Measurements from ENCODE around the gene MIPEP.
A peak's percentile ranks its signal among the peaks of the same experiment; 100 is the strongest.

MIPEP gene

DNA sequence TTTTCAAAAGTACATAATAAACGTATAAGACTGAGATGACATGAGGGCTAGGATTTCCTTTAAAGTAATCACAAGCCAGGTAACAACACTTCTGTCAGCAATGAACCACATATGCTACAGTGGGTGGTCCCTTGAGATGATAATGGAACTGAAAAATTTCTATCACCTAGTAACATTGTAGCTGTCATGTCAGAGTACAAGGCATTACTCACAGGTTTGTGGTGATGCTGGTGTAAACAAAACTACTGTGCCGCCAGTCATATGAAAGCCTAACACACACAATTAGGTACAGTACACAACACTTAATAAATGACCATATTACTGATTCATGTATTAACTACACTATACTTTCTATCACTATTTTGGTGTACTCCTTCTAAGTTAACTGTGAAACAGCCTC is 36.8 kb downstream of the MIPEP start:
- no peak for DNase-seq (ENCODE audit: low read depth)

DNA sequence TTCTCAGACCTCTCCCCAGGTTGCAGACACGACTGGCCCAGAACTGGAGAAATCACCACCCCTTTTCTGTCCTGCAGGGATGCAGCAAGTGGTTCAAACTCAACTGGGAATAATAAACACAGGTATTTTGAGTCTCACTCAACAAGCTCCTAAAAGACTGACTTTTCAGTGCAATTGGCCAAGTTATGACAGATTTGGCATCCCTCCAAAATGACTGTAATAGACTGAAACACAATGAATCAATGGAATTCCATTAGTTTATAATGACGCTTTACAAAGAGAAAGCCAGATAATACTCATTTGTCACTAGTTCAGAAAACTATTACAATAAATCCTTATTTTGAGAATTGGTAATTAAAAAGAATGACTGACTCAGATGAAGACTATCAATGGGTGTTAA is 38.1 kb downstream of the MIPEP start:
- DNase-seq (ENCODE audit: low read depth), result peak; percentile 34

DNA sequence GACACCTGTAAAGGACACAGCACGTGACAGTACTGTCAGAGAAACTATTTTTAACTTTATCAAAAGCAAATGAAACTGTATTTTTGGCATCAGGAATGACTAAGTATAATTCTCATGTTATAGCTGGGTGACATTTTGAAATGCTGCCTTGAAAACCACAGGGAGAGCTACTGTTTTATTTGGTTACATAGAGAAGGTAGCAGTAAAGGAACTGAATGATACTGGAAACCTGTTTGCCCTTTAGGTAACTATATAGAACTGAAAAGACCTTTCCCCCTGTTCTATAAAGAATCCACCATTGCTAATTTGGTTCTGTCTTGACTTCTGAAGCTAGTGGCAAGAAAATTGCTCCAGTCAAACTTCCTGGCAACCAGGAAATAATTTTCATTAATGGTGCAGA is 39.1 kb downstream of the MIPEP start:
- DNase-seq (ENCODE audit: low read depth), result no peak

DNA sequence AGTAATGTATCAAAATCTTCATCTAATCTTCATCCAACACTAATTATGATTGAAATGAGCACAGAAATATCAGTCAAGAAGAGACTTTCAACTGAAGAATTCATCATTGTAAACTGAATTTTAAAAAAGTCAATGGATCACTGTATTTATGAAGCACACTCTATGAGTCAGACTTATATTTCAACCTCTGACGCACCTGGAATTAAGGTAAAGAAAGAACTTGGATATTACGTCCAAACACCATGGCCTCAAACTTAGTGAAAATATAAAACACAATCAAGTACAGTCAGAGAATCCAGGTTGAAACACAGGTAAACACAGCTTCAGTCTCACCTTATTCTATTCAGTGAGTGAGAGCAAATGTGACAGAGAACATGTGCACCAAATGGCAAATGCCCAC is 39.5 kb downstream of the MIPEP start:
- DNase-seq (ENCODE audit: low read depth), result no peak

DNA sequence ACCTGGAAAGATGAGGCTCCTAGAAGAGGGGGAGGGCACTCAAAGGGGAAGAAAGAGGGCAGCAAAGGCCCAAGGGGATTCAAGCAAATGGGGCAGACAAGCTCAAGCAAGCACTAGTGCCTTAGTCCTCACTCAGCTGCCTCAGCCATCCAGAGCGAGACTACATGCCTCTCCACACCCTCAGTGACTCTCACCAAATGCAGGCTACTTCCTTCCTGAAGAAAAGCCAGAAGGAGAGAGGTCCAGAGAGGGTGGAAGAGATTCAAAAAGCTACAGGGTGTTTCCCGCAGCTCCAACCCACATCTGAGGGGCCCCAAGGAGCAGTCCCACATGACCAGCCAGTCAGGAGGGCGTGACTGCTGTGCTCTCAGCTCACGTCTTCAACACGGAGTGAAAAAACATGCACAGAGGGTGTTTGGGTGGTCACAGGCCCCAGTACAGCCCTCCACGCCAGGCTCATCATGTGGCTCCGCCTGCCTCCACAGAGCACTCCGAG is 40.5 kb downstream of the MIPEP start:
- DNase-seq (ENCODE audit: low read depth), result no peak

DNA sequence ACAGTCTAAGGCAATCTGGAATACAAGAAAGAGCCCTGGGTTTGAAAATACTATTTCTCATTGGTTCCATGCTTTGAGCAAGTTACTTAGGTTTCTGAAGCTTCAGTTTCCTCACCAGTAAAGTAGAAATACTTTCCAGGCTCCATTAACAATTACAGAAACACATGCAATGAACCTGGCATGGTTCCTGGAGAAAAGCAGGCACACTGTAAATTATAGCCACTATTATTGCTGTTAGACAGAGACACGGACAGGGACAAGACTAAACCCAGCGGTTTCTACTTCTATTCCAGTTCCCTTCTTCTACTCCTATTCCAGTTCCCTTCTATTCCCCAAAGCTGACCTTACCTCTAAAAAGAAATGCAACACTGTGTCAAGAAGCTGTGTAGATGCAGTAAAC is 41.2 kb downstream of the MIPEP start:
- DNase-seq (ENCODE audit: low read depth), result no peak

DNA sequence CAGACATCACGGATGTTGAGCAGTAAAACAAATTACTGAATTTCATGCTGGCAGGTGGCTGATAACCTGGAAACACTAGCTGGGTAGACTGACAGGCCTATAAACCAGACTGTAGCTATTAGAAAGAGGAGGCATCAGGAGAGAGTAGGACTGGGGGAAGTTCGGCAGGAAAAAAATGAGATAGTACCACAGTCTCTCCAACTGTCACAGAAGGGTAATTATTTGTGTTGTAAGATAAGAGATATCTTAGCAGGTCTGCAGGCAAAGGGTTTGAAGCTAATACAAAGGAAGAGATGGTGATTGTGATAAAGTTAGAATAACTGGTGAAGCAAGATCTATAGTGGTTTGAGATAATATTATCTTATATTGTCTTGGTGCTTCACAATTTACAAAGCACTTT is 41.7 kb downstream of the MIPEP start:
- DNase-seq (ENCODE audit: low read depth), result no peak

DNA sequence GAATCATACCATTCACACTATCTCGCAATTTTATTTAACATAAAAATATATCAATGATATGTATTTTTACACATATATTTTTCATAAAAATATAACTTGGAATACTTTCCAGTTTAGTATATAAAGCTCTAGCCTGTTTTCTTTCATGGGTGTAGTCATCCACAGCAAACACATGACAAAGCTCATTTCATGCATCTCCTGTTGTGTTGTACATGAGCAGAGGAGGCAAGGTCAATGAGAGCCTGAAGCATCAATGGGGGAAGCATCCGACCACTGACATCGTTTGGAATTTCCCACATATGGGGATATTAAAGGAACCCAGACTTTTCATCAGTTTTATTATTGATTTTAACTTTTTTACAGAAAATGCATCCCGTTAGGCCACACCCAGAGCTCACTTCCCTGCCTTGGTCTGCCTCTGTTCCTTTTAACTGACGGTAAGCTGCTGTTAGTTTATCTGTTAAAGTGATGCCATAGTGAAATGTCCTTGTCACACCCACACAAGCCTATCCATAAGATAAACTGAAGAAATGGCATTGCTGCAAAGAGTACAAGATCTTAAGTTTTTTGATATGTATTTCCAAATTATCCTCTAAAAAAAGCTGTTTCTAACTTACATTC is 44.0 kb downstream of the MIPEP start:
- no peak for DNase-seq (ENCODE audit: low read depth)

DNA sequence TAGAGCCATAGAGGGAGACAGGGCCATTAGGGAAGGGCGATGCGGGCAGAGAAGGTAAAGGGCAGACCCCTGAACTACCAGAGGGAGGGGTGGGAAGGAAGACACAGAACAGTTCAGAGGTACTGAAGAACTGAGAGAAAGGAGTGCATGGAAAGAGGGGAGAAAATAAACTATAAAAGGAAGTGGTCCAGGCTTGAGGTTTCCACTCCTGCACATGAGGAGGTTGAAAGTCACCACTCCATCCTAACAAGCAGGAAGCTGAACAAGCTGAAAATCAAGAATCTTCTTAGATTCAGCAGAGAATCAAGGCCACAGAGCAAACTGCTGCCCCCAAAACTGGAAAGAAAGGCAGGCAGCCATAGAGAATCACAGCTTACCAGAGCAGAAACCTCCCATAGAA is 45.1 kb downstream of the MIPEP start:
- no peak for DNase-seq (ENCODE audit: low read depth)

DNA sequence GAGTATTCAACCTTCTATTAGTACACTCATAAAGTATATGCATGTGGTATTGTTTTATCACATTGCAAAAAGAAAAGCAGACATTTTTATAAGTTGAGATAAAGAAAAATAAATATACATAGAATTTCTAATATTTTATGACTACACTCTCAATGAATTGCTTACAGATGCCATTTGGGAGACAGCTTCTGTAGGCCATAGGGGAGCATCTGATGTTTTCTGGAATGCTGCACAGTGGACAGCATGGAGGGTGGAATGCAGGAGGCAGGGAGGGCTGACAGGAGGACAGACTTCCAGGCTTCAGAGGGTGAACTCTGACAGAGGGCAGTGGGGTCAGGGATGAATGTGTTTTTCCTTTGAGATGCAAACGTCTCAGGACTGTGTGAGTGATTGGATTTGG is 45.8 kb downstream of the MIPEP start:
- no peak for DNase-seq (ENCODE audit: low read depth)

DNA sequence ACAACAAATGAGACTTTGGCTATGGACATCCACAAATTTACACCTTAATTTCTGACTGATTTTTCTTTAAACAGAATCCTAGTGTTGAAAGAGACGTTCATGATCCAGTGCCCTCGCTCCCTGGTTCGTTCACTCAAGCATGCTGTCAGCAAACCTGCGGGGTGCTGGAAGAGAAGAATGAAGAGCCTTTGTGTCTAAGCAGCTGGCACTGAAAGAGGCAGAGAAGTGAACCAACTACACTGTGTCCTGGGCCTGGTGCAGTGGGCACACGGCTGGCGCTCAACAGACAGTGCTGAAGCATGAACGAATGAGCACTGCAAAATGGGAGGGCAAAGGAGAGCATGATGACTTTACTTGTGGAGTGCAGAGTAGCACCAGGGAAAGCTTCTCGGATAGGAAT is 46.8 kb downstream of the MIPEP start:
- no peak for DNase-seq (ENCODE audit: low read depth)

DNA sequence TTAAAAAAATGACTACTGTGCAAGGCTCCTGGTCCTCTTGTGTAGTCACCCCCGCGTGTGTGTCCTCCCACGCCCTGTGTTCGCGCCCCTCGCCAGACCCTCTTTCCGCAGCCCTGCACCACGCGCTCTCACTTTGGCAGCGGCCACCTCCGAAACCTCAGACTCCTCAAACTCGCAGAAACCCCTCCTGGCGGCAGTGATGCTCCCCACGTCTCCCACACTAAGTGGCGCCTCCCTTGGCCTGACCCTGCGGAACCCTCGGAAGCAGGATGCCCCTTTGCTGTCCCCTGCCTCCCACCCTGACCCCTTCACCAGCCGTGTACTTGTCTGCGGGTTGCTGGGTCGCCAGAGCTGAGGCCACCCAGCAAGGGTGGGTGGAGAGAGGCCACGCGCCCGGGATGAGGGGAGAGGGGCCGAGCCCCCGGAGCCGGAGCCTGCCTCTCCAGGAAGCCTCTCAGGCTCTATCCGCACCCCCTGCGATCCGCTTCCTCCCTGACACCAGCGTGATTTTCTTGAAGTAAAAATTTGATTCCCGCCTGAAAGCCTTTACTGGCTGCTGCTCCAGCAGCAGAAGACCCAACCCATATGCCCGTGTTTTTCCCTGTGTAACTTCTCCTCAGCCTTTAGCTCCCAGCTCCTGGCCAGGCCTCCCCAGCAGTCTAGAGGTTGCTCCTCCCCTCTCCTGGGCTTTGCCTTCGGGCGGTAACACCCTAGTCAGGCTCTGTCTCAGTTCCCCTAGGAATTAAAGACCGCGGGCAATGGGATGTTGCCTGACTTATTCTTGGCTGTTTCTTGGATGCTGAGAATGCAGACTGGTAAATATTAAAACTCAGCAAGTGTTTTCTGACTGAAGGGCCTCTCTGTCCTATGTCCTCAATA is 55.2 kb downstream of the MIPEP start:
- DNase-seq (ENCODE audit: low read depth), result no peak

DNA sequence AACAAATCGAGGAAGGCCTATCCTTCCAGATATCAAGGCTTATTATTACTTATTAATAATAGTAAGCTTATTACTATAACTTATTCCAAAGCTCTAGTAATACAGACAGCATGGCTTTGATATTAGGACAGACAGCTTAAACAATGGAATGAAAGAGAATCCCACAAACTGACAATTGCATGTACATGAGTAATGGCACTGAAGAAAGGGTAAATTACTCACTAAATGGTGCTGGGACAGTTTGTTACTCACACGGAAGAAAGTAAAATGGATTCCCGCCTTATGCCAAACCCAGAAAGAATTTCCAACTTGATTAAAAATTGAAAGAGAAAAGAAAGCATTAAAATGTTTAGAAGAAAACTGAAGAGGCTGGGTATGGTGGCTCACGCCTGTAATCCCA is 60.3 kb downstream of the MIPEP start:
- no peak for DNase-seq (ENCODE audit: low read depth)

DNA sequence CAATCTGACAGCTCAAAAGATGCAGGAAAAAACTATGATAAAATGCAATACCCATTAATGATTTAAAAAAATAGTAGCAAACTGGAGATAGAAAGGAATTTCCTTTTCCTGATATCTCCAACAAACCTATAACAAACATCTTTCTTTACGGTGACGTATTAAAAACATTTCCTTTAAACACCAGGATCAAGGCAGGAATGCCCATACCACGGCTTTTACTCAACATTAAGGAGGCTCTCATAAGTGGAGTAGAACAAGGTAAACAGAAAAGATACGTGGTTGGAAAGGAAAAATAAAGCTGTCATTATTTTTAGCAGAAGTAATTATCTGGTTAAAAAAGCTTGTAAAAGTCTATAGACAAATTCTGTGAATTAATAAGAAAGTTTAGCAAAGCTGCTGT is 61.1 kb downstream of the MIPEP start:
- DNase-seq (ENCODE audit: low read depth), result no peak

DNA sequence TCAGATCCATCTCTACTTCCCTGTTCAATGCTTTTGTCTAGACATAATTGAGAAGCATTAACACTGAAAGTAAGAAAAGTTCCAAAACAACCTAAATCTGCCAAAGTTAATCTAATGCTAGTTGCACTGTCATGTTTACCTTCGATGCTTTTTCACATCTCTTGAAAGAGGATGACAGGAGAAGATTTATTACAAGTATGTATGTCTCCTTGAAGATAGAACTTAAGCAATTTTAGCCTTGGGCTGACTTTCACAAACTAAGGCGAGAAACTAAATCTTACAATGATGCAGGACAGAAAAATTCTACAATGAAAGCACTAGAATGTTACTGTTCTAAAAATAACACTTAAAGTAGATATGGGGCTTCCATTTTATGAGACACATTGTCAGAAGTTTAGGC is 64.0 kb downstream of the MIPEP start:
- DNase-seq (ENCODE audit: low read depth), result no peak

DNA sequence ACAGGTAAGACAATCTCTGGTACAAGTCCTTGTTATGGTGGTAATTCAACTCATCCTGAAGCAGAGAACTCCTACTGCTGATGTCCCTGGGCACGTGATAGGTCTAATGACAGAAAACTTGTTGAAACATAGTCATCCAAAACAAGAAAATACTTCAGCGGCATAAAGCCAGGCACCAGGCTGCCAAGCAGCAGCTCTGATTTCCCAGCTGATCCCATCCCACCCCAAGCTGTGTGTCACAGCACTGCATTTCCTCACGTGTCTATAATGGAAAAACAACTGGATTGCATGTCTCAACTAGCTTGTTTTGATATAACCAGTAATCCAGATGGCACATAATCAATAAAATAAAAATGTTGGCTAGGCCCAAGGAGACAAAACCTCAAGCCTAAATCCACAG is 64.8 kb downstream of the MIPEP start:
- no peak for DNase-seq (ENCODE audit: low read depth)

DNA sequence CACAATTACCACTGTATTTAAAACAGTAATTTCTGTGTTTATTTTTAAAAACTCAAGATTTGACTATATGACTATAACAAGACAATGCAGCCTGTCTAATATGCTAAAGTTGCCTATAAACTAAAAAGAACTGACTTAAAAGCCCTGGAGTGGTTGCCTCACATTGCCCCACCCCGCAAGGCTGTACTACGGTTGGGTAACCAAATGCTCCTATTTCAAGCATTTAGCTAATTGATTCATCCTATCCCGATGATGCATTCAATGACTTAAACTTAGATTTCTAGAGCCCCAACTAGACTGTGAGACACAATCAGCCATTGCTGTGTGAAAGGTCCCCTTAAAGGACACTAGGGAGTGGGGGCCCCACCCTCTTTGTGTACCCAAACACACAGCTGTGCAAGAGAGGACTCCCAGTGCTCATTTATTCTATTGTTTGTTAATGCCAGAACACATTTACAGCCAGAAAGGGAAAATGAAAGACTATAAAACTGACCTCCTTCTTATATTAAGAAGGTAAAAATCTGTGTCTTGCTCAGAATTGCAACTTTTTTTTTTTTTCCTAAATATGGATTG is 66.9 kb downstream of the MIPEP start:
- no peak for DNase-seq (ENCODE audit: low read depth)

DNA sequence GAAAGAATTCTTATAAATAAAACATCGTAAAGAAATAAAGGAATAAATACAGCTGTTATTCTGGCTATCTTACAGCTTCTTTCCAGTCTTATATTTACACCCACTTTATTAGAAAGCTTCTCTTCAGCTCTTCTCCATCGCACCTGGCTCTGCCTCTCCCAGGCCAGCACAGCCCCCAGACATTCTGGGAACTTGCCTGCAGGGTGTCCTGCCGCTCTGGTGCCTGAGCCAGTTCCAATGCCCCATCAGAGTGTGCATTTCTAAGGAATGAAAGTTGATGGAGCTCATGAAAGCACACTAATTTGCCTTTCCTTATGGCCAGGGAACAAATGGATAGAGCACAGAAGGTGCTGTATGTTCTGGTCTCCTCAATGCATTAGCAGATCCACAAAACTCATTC is 68.7 kb downstream of the MIPEP start:
- no peak for DNase-seq (ENCODE audit: low read depth)

DNA sequence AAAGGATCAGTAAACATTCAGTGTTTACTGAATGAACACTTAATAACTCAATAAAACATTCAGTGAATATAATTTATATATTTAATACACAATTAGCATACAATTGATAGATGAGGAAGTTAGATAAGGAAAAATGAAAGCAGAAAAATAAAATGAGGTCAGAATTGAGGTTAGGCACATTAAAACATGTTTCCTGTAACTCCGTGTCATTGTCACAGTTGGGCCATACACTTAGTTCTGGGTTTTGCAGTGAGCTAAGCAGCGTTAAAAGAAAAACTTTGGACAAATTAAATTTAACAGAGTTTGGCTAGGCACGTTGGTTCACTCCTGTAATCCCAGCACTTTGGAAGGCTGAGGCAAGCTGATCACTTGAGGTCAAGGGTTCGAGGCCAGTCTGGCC is 71.4 kb downstream of the MIPEP start:
- DNase-seq (ENCODE audit: low read depth), result no peak

DNA sequence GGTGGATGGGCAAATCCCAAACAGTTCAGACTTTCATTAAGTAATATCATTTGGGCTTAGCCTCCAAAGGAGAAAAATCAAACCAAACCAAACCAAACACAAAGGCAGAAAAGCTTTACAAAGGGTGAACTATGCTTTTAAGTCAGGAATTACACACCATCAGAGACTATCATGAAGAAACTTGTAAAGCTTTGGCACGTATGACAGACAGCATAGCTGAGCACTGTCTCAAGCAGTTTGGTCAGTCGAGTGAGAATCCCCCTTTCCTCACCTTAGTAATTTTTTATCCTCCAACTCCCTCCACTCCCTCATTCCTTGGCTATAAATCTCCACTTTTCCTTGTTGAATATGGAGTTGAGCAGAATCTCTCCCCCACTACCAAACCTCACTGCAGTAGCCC is 72.1 kb downstream of the MIPEP start:
- DNase-seq (ENCODE audit: low read depth), result no peak

DNA sequence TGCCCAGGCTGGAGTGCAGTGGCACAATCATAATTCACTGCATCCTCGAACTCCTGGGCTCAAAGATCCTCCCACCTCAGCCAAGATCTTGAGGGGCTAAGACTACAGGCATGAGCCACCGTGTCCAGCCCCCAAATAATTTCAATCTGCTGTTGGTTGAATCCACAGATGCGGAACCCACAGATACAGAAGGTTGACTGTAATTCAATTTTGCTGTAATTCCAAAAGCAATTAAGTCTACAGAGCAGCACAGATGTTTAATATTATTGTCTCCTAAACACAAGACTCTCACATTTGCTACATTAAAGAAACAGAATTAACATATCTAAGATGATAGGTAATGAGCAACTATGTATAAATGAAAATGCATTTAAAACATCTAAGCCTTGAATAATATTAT is 75.6 kb downstream of the MIPEP start:
- no peak for DNase-seq (ENCODE audit: low read depth)

DNA sequence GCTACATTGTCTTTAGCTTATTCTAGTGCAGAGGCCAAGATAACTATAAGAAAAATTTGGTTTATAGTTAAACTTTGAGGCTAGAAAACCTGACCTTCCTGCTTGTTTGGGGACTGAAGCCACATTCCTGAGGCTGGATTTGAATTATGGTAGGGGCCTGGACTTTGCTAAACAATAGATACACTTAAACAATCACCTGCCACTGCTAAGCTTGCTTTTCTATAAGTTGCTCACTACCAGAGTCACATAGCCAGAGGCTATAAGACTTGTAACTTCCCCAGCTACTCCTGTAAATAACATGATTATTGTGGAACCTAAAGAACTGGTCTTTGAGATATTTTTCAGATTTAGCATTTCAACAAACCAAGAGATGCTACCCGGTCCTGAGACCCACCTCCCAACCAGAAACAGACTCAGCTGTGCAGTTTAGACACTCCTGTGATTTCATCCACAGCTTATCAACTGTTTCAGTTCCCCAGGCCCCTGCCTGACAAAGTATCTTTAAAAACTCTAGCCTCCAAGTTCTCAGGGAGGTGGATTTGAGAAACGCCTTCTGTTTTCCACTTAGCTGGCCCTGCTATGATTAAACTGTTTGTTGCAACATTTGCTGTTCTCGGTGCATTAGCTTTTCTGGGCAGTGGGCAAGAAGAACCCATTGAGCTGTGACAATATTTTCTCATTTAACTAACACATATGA is 77.7 kb downstream of the MIPEP start:
- DNase-seq (ENCODE audit: low read depth), result no peak
